Measurements from ENCODE around the gene PLVAP.

GRCh38 chr19:17327068-17327653 is 50.0 kb downstream of the PLVAP start:
- TF ChIP-seq CTCF (IDR thresholded peaks at IDR 0.05) (no peak), POLR2A (IDR thresholded peaks at IDR 0.05) (no peak)
